ENCODE data around the gene TMEM254.
"Not testable (repeated sequence)": the region's sequence is repeated elsewhere in the genome, so short reads cannot be mapped to it uniquely, and the experiment has no call there.

Gene TMEM254

GRCh38 chr10:80133687-80134086 is 55.2 kb downstream of the TMEM254 start:
- DNase-seq = not testable (repeated sequence)

GRCh38 chr10:80136134-80136571 is 57.7 kb downstream of the TMEM254 start:
- DNase-seq = no peak

GRCh38 chr10:80137031-80137862 is 58.8 kb downstream of the TMEM254 start:
- DNase-seq = no peak

- no peak for DNase-seq
These were observed 59.5 kb downstream of the TMEM254 start for GRCh38 chr10:80137920-80138319.

- no peak for DNase-seq
These were observed 60.8 kb downstream of the TMEM254 start for GRCh38 chr10:80139265-80139664.

GRCh38 chr10:80140251-80140650 is 61.8 kb downstream of the TMEM254 start:
- no peak for DNase-seq

GRCh38 chr10:80141696-80142460 is 63.4 kb downstream of the TMEM254 start:
- no peak for DNase-seq
